GM19452 (cell line): ENCODE measurements around the gene MANSC4.

Source experiments
- ATAC-seq: cut with Tn5 transposase; IDR thresholded peaks from one replicate; pipeline ENCODE4 v1.9.1; 2021; ENCODE audit not compliant: unreplicated experiment

Gene MANSC4

DNA sequence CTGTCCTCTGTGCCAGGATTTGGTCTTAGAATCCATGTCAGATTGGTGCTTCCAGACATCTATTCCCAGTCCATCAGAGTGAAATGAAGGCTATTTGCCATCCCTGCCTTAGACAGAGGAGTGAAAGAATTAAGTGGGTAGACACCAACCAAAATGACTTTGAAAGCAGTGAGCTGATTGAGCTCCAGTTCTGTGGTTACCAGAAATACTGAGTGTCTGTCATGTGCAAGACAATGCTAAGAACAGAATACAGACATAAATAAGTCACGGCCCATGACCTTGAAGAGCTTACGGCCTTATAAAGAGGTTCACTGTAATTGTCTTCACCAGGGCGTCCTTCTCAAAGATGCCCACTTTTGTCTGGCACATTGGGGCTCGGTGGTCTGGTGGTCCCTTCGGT, 21.6 kb upstream of the MANSC4 start:
- ATAC-seq = no peak

DNA sequence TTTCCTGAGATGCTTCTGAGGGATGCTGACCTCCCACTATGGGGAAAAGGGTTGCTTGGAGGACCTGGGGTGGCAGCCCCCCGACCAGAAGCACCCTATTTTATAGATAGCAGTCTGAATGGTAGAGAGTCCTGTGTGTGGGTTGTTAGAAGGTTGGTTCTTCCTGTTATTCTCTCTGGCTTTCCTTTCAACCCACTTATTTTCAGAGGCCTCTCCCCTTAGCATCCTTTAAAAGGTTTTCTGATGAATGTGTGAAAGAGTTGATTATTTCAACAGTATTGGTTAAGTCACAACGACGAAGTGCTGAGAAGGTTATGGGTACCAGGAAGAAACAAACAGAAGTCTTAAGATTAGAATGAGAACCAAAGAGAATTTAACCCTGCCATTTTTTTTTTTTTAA, 20.8 kb upstream of the MANSC4 start:
- ATAC-seq = no peak

DNA sequence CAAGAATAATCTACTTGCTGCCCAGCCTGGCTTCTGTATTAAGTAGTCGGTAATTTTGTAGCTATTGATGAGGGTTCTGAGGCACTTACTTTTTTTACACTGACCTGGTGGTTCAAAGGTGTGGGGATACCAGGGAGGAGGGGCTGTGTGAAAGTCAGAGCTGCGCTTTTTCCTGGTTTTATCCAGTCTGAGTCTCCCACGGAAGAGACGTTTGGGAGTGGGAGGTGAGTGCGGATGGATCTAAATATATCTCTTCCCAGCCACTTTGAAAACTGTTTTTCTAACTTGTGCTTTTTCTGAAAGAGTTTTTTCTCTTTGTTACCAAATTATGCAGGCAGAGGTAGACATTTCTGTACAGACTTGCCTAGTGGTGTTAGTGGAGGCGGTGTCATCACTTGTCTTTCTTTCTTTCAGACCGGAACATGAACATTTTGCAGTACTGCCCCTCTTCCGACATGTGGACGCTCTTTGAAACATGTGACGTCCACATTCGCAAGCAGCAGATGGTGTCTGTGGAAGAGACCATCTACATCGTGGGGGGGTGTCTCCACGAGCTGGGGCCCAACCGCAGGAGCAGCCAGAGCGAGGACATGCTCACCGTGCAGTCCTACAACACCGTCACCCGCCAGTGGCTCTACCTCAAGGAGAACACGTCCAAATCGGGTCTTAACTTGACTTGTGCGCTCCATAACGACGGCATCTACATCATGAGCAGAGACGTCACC, 17.4 kb upstream of the MANSC4 start:
- no peak for ATAC-seq

DNA sequence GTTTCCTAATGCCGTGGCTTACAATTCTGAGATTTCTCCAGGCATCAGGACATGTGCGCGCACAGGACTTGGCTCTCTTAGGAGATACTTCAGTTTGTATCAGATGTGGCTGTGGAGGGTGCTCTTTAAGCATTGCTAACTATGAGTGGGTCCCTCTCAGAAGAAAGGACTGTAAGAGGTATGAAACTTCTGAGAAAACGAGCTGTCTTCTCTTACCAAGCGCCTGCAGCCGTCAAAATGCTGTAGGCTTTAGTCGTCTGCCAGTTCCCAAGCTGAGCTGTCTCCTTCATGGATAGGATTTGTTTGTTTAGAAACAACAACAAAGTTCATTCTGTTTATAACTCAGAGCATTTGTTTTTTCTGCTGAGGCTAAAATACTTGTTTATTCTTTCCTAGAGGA, 16.1 kb upstream of the MANSC4 start:
- ATAC-seq = no peak

DNA sequence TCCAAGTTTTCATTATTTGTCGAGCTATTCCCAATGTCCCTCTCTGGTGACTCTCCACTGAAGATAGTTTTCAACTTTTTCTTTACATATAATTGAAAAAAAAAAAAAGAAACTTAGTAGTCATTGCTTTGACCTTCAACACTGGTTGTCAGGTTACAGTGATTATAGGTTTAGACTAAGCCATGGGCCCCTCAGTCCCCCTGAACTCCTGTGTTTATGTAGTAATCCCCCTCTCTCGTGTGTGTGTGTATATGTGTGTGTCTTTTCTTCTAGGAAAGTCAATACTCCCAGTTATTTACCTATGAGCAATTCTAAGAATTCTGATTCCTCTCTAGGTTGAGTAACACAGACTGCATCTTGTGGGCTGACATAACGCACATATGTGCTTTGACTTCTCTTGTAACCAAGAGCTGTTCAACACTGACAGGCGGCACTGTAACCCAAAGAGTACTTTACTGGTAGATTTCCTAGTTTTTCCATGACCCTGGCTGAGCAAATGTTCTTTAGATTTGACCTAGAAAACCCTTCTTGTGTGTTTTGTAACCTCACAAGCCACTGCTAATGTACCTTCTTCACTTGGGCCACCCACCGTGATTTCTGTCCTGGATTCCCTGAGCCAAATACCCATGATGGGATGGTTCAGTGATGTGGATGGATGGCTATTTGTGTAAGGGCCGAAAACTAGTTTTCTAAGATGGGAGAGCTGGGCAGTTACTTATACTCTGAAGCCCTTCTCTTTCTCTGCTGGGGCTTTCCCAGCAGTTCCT, 15.0 kb upstream of the MANSC4 start:
- no peak for ATAC-seq

DNA sequence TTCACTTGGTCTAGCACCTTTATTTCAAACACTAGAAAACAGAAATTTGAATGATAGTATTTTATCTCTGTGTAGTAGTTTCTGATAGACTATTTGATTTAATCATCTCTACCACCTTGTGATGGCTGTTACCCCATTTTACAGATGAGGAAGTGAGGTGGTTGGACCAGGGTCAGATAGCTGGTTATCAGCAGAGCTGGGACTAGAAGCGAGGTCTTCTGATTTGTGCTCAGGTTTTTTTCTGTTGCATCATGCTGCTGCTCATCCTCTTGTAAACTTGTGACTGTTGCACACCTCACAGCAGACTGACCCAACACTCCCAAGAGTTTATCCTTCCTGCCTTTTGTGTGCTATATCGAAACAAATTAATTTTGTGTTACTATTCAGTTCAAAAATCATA, 10.1 kb upstream of the MANSC4 start:
- no peak for ATAC-seq

DNA sequence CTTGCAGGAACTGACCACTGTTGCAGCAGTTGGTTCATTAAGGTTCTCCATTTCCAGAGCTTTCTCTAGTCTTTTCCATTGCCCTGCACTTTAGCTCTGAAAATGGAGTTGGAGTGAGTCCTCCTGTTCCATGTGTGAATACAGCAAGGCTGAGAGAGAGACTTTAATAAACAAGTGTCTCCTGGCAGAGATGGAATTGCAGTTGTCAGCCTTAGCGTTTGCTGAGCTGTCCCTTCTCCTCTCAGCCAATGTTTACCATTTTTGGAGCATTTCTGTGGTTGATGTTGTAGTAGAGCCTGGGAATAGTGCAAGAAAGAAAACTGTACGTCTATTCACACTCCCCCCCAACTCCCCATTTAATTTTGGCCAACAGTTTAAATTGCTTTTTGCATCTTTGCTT, 7.5 kb upstream of the MANSC4 start:
- ATAC-seq = no peak

DNA sequence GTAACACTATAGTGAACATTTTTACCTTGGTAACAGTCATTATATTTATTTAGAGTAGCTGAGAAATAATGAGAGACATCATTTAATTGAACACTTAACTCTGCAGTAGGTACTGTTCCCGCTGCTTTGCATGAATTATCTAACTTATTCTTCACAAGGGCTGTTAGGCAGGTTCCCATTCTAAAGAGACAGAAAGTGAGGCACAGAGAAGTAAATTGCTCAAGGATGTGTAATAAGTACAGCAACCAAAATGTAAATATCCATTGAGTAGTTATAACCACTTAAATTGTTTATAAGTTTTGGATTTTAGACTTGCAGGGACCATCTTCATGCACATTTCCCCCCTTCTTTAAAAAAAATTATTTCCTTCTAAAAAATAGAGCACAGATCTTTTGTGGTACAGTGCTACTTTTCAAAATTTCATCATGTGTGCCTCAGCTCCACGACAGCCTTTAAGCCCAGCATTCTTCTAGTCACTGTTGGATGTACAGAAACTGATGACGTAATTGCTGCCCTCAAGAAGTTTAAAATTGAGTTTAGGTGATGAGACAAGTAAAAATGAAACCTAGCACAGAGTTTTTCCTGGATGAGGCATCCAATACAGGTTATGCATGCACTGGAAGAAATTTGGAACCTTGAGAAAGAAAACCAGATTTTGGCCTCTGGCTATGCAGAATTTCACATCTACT, 6.0 kb upstream of the MANSC4 start:
- ATAC-seq = no peak

DNA sequence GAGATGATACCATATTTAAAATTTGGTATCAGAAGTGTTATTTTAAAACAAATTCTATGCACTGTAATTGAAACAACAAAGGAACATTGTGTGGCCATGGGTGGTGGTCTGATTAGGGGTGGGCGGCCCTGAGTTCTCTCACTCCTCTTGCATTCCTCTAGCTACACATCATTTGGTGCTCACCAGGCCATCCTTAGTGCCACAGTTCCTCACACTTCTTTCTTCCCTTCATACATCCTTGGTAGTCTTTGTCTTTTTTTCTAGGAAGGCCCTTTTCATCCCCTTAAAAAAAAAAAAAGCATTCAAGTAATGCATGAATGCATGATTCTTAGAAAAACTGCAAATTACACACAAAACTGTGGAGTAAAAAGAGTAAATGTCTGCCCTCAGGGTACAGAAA, 2.4 kb upstream of the MANSC4 start:
- no peak for ATAC-seq

DNA sequence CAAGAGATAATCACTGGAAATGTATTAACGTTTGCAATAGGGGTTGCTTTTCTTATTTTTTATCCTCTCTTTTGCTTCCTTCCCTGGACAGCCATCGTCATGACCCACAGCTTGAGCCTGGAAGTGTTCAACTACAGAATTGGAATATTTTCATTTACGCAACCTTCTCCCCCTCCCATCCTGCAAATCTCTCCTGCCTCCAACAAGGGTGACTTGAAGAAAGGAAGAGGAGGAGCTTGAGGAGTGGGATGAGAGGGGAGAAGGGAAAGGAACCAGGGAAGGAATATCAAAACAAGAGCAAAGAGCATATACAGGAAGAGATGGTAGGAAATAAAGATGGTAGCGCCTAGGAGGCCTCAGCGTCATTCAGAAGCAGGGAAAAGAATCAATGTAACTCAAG, 1.6 kb upstream of the MANSC4 start:
- ATAC-seq = no peak

DNA sequence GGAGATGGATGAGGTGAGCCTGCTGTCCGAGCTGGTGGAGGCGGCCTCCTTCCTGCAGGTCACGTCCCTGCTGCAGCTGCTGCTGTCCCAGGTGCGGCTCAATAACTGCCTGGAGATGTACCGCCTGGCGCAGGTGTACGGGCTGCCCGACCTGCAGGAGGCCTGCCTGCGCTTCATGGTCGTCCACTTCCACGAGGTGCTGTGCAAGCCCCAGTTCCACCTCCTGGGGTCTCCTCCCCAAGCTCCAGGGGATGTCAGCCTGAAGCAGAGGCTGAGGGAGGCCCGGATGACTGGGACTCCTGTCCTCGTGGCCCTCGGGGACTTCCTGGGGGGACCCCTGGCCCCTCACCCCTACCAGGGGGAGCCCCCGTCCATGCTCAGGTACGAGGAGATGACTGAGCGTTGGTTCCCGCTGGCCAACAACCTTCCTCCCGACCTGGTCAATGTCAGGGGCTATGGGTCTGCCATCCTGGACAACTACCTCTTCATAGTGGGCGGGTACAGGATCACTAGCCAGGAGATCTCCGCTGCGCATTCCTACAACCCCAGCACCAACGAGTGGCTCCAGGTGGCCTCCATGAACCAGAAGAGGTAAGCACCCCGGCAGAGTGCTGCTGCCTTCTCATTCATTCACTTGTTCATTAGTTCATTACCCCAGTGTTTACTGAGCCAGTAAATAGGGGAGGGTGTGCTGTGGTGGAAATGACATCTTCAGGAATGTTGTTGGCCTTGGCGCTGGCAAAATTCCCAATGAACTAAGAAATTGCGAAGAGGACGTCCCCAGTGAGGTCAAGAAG, 774 bp upstream of the MANSC4 start:
- peak; percentile 31 for ATAC-seq

DNA sequence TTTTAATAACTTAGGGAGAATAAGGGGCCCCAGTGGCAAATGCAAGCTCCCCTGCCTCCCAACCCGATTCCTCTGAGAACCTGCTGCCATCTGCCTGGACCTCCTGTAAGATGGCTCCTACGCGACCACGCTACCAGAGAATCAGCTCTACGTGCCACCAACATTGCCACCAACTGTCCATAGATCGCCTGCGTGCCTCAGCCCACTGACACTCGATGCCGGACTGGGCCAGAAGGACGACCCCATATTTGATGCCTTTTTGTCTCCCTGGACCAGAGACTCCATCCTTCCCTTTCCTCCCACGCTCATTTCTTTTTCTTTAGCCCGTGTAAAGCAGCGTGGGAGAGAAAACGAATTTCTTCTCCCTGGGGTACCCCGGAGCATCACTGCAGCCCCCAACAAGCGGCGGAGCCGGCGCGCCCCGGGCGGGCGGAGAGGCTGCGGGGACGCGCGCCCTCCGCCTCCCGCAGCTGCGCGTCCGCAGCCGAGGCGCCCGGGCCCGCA, 568 bp downstream of the MANSC4 start:
- peak; percentile 9 for ATAC-seq

DNA sequence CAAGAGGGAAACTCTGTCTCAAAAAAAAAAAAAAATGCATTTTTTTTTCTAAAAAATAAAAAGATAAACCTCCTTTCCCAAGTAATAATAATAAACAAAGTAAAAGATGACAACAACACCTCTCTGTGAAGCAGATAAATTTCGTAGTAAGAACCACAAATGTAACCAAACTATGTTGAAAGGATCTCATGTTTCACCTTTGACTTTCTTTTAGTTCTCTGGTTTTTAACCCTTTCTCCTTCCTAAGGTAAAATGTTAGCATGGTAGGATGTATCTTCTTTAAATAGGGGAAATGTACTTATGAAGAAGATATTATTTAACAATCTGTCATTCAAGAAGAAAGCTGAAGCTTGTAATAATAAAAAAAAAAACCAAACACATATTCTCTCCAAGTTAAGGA, 1.8 kb downstream of the MANSC4 start:
- ATAC-seq = no peak

DNA sequence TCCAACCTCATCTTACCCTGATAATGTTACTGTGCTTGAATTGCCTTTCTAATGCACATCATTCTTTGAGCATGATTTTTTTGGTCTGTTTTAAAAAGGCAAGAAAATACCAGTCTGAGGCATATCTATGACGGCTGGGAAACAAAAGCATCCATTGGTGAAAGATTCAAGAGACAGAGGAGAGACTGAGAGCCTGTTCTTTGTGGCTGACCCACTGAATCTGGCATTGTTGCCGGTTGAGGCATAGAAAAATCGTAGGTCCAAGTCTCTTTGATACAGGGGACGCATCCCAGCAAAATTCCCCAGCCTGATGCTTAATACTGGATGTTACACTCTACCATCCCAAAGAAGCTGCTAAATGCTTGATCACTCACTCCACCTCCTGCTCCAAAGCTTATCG, 2.9 kb downstream of the MANSC4 start:
- ATAC-seq = no peak

DNA sequence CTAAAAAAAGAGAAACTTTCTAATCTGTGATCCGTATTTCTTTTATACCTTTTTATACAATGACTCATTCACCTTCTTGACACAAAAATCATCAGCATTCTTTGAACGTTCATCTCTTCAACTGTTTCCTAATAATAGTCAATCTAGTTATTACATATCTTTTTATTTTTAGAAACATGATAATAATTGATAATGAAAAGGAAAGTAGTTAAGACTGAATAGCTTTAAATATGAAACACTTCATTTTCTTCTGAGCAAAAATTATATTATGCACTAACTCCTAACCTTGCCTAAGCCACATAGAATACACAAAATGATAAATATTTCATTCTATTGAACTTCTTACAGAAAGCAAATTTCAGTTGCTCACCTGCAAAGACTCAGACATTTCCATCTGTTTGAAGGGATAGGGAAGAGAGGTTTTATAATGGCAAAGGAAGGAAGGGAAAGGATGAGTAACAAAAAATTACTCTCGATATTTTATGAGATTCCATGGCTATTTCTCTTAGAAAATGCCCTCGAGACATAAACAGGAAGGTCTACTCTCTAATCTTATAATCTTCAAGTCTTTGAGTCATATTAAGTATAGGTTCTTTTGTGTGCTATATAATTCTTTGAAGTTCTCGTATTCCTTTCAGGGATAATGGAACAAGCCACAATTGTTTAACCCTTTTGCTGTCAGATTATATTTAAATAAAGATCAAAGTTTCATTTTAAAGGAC, 7.5 kb downstream of the MANSC4 start:
- no peak for ATAC-seq

DNA sequence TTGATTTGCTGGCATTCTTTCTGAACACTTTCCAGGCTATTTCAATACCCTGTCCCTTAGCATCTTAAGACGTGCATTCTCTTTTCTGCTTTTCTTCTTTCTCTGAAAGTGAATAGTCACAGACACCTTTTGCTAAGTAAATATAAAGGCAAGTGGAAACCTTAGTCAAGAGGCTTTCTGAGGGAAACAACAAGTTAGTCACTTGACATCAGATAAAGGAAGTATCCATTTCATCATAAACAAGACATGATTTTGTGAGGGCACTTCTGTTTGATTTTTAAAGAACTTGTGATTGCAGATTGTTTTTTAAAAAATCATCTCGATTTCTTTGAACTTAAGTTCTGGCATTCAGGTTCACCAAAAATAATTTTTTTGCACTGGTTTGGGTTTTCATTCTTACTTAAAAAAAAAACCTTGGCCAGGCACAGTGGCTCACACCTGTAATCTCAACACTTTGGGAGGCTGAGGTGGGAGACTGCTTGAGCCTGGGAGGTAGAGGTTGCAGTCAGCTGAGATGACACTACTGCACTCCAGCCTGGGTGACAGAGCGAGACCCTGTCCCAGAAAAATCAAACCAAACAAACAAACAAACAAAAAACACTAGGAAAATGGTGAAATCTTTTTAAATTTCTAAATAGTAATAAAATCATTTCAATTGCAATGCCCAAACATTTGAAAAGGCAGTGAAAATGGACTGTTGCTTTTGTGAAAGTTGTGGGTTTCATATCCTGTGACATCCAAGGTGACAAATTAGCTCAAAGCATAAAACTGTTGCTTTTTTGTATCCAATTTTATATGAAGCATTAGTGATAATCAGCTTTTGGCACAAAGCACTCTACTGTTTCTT, 8.3 kb downstream of the MANSC4 start:
- ATAC-seq = no peak

DNA sequence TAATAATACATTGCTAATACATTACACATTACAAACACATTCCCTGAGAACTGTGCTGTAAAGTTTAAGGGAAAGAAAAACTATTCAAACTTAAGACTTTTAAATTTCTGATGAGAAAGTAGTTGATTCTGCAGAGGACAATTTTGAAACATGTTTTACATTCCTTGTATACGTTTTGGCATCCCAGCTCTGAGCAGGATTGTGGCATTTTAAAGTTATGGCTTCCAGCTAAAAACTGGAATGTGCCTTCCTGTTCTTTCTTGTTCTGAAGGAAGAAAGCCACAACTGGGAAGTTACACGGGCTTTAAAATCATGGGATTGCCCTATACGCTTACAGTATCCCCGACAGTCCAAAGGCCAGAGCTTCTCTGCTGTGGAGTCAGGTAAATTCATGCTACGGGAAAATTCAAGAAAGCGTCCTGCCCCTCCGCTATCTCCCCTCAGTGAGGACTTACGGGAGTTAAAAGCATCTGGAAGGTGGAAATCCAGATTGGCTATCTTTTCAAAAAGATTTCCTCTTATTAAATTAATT, 10.8 kb downstream of the MANSC4 start:
- no peak for ATAC-seq

DNA sequence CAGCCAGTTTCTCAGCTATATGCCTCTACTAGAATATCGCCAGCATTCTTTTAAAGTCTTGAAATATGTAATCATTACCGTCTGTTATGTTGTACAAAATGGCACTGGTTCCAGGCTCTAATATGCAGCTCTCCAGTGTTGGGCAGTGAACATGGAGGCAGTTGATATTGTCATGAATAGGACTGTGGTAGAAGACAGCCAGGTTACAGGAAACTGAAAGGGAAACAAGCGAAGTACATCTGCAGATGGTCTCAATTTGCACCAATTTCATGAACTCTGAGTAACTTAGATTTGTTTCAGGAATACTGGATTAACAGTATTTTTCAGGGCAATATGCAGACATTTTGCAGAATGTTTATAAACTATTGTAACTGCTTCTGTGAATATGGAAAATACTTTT, 13.4 kb downstream of the MANSC4 start:
- no peak for ATAC-seq

DNA sequence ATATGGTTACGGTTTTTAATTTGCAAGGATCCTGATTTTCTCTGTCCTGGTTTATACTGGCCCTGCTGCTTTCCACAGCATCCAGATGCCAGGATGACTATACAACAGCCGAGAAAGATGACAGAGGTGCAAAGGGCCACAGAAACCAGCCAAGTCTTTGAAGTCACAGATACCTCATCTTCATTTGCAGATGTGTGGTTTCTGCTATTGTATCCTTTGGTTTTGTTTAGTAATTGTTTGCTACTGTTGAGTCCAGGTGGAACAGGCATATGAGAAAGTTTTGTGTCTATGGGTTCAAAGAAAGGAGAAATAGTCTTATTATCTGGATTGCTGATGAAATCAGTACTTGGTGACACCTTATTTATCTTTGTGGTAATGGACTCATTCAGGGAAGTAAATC, 17.3 kb downstream of the MANSC4 start:
- no peak for ATAC-seq
